Islet precursor cell (in vitro differentiated cells): Measurements from ENCODE around the gene FGB.
"Not testable (repeated sequence)": the region's sequence is repeated elsewhere in the genome, so short reads cannot be mapped to it uniquely, and the experiment has no call there.

ENCODE experiments used
- DNase-seq: peaks from one replicate; pipeline ENCODE4 v3.0.0-alpha.2; 2018

The FGB gene

GRCh38 chr4:154566639-154567204 lies 3.9 kb downstream of the FGB start:
- DNase-seq, result no peak

DNA sequence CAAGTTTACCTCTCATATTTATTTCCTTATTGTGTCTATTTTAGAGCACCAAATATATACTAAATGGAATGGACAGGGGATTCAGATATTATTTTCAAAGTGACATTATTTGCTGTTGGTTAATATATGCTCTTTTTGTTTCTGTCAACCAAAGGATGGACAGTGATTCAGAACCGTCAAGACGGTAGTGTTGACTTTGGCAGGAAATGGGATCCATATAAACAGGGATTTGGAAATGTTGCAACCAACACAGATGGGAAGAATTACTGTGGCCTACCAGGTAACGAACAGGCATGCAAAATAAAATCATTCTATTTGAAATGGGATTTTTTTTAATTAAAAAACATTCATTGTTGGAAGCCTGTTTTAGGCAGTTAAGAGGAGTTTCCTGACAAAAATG lies 6.2 kb downstream of the FGB start:
- DNase-seq, result no peak

GRCh38 chr4:154569584-154569983 lies 6.8 kb downstream of the FGB start:
- no peak for DNase-seq

GRCh38 chr4:154573190-154573870 lies 10.5 kb downstream of the FGB start:
- no peak for DNase-seq

- DNase-seq, result no peak
Observed at GRCh38 chr4:154574311-154574710, 11.5 kb downstream of the FGB start.

DNA sequence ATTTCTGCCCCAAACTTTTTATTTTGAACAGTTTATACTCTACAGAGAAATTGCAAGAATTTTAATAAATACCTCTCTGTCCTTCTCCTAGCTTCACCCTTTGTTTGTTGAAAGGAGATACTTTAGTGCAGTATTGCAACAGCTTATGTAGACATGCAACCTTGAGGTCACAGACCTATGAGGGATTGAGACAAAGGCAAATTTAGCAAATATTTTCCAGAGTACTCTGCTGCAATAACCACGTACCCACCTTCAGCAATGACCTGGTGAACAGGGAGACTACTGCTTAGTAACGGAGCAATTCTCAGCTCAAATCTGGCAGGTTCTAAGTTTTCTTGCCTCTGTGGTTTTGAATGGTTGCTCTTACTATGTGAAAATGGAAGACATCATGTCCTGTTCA lies 14.5 kb downstream of the FGB start:
- no peak for DNase-seq

GRCh38 chr4:154578919-154579318 lies 16.1 kb downstream of the FGB start:
- DNase-seq, result no peak

DNA sequence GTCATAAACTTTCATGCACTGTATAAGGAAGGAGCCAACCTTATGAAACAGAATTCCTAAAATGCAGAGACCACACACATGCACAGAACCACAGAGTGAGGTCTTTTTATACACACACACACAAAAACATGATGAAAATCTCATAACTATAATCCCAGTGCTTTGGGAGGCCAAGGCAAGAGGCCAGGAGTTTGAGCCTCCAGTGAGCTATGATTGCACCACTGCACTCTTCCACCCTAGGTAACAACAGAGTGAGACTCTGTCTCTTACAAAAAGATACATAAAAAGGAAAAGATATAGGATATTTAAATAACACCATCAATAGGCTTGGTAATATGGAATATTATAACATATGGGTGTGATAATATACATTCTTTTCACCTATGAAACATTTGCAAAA lies 17.1 kb downstream of the FGB start:
- no peak for DNase-seq

GRCh38 chr4:154582723-154583122 lies 19.9 kb downstream of the FGB start:
- DNase-seq, result no peak

DNA sequence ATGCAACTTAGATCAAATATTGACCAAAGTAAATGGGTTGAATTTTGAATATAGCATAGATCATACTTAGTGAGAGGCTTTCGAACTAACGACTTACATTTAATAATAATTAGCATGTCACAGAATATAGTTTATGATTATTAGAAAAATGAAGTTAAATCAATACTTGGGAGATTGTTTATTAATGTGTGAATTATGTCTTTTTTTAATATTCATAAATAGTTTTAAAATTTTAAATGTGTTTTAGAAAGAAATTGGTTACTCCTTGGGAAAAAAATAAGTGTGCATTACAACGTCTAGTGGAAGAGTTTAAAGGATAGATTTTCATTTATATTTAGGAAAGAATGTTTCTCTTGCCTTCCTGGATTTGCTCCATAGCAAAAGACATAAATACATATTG lies 20.4 kb downstream of the FGB start:
- DNase-seq, result no peak

GRCh38 chr4:154583677-154584076 lies 20.9 kb downstream of the FGB start:
- DNase-seq, result no peak

DNA sequence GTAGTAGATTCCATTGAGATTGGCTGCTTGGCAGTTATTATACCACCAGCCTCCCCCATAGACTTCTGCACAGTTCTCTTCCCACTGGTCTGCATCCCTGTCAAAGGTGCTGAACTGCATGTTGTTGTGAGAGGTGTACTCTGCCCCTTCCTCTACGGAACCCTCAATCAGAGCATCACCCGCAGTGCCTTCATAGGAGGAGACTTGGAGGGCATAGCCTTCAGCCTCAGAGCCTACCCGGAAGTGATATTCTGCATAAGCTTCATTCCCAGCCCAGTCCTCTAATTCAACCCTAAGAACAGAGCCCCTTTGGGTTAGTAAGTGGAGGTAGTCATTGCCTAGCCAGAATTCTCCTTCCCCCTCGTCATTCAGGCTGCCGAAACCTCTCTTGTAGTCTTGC lies 21.4 kb downstream of the FGB start:
- DNase-seq, result no peak

DNA sequence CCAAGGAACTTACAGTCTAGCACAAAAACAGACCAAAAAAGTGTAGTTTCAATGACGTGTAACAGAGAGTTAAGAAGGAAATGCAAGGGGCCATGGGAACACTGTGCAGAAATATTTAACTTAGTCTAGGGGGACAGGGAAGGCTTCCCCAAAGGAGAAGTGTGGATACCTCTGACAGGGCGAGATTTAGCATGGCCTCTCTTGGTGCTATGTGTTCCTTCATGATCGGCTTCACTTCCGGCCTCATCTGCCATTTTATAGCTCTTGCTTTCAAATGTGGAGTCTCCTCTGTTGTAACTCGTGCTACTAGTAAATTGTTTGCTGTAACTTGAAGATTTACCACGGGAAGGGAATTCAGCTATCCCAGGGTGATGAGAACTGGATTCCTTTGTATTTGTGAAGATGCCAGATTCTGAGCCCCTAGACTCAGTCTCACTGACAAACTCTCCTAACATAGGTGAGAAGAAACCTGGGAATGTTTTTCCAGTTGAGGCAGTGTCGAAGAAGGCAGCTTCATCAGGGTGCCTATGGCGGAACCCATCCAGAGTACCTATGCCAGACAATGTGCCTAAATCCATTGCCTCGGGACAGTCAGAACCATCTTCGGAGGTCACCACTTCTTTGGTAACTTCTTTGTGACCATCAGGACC lies 22.7 kb downstream of the FGB start:
- no peak for DNase-seq

- DNase-seq, result no peak
Observed at GRCh38 chr4:154586296-154587033, 23.7 kb downstream of the FGB start.

GRCh38 chr4:154588198-154588597 lies 25.4 kb downstream of the FGB start:
- DNase-seq, result no peak

GRCh38 chr4:154589296-154590197 lies 26.7 kb downstream of the FGB start:
- no peak for DNase-seq

DNA sequence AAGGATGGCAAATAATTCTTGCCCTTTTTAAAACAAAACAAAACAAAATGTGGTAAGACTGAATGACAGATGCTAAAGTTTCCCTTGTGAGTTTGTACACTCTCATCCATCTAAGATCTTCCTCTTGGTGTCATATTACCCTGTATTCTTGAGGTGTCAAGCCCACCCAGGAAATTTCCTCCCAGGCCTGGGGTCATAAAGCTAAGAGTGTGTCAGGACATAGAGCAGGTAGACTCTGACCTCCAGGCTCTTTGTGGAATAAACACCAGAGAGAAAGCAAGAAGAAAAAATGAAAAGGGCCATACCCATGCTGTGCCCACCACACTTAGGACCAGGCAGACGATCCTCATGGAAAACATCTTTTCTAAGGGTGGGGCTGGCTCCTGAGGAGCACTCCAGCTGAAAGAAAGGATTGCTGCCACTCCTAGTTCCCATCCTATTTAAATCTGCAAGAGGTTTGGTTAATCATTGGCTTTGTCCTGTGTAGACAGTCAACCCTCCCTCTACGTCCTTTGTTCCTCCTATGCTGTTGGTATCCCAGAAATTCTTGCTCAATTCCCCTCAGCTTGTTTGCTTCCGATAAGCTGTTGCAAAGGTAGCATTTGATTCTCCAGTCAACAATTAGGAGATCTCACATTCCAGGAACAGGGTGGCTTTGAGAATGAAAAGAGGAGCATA lies 27.7 kb downstream of the FGB start, which contains the start of gene FGA:
FGA (minus strand) TSS at position 414 of the 678 bp plus-strand sequence; CDS start at position 359, 55 bp downstream.
- no peak for DNase-seq

GRCh38 chr4:154591890-154592289 lies 29.1 kb downstream of the FGB start:
- DNase-seq, result no peak

GRCh38 chr4:154593868-154594267 lies 31.1 kb downstream of the FGB start:
- no peak for DNase-seq

DNA sequence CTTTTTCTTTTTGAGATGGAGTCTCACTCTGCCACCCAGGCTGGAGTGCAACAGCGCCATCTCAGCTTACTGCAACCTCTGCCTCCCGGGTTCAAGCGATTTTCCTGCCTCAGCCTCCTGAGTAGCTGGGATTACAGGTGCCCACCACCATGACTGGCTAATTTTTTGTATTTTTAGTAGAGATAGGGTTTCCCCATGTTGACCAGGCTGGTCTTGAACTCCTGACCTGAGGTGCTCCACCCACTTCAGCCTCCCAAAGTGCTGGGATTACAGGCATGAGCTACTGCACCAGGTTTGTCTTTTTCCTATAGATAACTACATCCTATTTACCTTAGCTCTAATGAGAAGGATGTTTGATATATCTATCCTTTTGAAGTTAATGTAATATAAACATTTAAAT lies 31.5 kb downstream of the FGB start:
- DNase-seq, result not testable (repeated sequence)

DNA sequence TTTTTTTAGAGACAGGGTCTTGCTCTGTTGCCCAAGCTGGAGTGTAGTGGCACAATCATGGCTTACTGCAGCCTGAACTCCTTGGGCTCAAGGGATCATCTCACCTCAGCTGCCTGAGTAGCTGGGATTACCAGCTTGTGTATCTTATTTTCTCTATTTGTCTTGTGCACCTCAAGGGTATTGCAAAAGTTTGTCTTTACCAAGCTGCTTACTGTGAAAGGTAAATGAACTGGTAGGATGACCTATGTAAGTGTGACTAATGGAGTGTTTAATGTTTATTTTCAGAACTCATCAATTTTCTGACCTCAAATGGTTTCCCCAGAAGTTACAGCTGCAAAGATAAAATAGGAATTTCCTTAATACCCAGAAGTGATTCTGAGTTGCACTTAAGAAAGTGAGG lies 33.0 kb downstream of the FGB start:
- DNase-seq, result no peak

- not testable (repeated sequence) for DNase-seq
Observed at GRCh38 chr4:154597281-154597680, 34.5 kb downstream of the FGB start.
